ACC112 (cell line): ENCODE data around the gene FERMT2.
A peak's percentile ranks its signal among the peaks of the same experiment; 100 is the strongest.

ENCODE experiments used
- H2AFZ ChIP-seq: fragments of 200-600 bp; sonication (generic); one replicate; pipeline ENCODE4 v1.6.0; 2017; ENCODE audit warnings: antibody characterized with exemption, low read length; ENCODE audit not compliant: unreplicated experiment
- H3K27ac ChIP-seq: fragments of 200-600 bp; sonication (generic); 2 replicates; pipeline ENCODE4 v1.5.1; 2014; ENCODE audit warnings: low read depth, mild to moderate bottlenecking, antibody characterized with exemption, low read length, moderate library complexity
- H3K27me3 ChIP-seq: fragments of 200-600 bp; sonication (generic); 2 replicates; pipeline ENCODE4 v1.6.1; 2014; ENCODE audit warnings: mild to moderate bottlenecking, antibody characterized with exemption, low read length, moderate library complexity, mixed read lengths; ENCODE audit not compliant: insufficient read depth
- H3K36me3 ChIP-seq: fragments of 200-600 bp; sonication (generic); 2 replicates; pipeline ENCODE4 v1.6.1; 2016; ENCODE audit warnings: mild to moderate bottlenecking, antibody characterized with exemption, low read length, moderate library complexity, mixed read lengths; ENCODE audit not compliant: insufficient read depth
- H3K4me1 ChIP-seq: fragments of 200-600 bp; sonication (generic); one replicate; pipeline ENCODE4 v1.6.1; 2016; ENCODE audit warnings: low read length, mixed read lengths; ENCODE audit not compliant: insufficient read depth, unreplicated experiment, control insufficient read depth
- H3K4me3 ChIP-seq: fragments of 200-600 bp; sonication (generic); 2 replicates; pipeline ENCODE4 v1.5.1; 2014; ENCODE audit warnings: mild to moderate bottlenecking, low read depth, low read length
- H3K79me2 ChIP-seq: fragments of 200-600 bp; sonication (generic); one replicate; pipeline ENCODE4 v1.6.0; 2016; ENCODE audit warnings: low read length; ENCODE audit not compliant: control insufficient read depth, unreplicated experiment, insufficient read depth

FERMT2 gene

DNA sequence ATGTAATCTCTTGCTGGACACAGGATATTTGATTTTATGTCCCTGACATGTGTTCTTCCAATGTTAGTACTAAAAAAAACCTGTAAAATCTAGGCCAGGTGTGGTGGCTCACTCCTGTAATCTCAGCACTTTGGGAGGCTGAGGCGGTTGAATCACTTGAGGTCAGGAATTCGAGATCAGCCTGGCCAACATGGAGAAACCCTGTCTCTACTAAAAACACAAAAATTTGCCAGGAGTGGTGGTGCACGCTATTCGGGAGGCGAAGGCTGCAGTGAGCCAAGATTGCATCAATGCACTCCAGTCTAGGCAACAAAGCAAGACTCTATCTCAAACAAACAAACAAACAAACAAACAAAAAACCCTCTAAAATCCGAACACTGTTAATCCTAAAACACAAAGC, 68.0 kb downstream of the FERMT2 start:
- H3K36me3 ChIP-seq: peaks cover 37% of the 10 kb centered on the region; the same call in 1 of the 2 replicates
- peaks cover 55% of the 10 kb centered on the region for H3K4me1 ChIP-seq
- H3K79me2 ChIP-seq: peaks cover 53% of the 10 kb centered on the region
- H2AFZ ChIP-seq: no peak overlapping the region
- no peak overlapping the region for H3K27ac ChIP-seq
- H3K4me3 ChIP-seq: no peak overlapping the region
- no peaks in the 10 kb centered on the region for H3K27me3 ChIP-seq

DNA sequence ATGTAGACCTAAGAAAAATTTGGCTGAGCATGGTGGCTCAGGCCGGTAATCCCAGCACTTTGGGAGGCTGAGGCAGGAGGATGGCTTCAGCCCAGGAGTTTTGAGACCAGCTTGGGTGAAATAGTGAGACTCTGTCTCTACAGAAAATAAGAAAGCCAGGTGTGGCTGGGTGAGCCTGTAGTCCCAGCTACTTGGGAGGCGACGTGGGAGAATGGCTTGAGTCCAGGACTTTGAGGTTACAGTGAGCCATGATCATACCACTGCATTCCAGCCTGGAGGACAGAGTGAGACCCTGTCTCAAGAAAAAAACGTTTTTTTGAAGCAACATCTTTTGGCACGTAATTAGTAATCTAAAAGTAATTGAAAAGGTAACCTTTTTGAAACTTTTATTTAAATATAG, 70.9 kb downstream of the FERMT2 start:
- H3K79me2 ChIP-seq: peaks cover 43% of the 10 kb centered on the region
- H3K4me3 ChIP-seq: no peak overlapping the region
- peak overlapping the region; percentile 89 for H3K27ac ChIP-seq
- peaks cover 76% of the 10 kb centered on the region for H3K4me1 ChIP-seq
- H3K36me3 ChIP-seq: peaks cover 49% of the 10 kb centered on the region
- H3K27me3 ChIP-seq: no peaks in the 10 kb centered on the region
- H2AFZ ChIP-seq: no peak overlapping the region

DNA sequence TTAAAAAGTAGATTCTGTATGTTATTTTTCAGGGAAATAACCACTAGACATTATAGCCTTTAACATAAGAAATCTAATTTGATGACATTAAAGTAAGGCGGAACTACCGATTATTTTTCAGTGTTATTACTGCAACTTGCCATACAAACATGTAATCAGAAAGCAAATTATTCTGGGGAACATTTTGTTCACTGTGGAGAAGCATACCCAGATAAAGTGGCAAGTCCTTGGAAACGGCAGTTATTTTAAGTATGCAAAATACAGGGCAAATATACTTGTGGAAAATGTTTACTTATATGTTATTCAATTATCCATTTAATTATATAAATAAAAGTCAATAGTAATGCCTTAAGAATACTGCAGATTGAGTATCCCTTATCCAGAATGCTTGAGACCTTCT, 71.9 kb downstream of the FERMT2 start:
- peaks cover 83% of the 10 kb centered on the region for H3K4me1 ChIP-seq
- peaks cover 41% of the 10 kb centered on the region for H3K79me2 ChIP-seq
- H3K36me3 ChIP-seq: peaks cover 55% of the 10 kb centered on the region
- H3K27me3 ChIP-seq: no peaks in the 10 kb centered on the region
- no peak overlapping the region for H2AFZ ChIP-seq
- peak overlapping the region; percentile 89 for H3K27ac ChIP-seq
- H3K4me3 ChIP-seq: no peak overlapping the region

DNA sequence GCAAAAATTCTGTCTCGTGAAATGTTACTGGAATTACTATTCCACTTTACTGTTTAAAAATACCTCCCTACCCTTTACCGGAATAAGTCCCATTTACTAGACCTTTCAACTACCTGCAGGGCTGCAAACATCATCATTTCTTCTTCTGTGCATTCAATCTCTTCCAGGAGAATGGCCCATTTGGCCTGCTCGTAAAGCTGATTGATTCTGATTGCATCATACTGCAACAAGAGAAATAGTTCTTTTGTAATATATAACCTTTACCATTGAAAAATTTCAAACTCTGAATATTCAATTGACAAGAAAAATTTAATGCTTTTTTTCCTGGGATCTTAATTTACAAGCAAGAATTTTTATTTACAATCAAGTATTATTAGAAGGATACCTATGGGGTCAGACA, 72.4 kb downstream of the FERMT2 start:
- Histone ChIP-seq H3K27ac (peak overlapping the region; percentile 89), H3K4me3 (no peak overlapping the region), H3K4me1 (peaks cover 85% of the 10 kb centered on the region), H3K27me3 (no peaks in the 10 kb centered on the region), H2AFZ (no peak overlapping the region), H3K79me2 (peaks cover 37% of the 10 kb centered on the region), H3K36me3 (peaks cover 52% of the 10 kb centered on the region)

DNA sequence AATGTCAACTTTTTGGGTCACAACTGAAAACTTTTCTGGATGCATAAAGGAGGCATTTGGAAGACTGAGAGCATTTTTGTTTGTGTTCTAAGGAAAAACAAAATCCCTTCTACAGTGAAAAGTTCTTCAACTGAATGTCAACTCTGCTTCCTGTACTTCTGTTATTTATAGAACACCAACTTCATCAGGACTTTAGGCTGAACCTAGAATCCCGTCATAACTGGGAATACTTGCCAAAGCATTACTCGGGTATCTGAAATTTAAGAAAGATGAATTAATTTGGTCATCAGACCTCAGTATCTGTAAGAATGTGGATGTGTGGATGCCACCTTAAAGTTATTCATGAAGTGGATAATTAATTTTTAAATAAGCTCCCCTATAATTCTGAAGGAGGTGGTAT, 73.2 kb downstream of the FERMT2 start:
- Histone ChIP-seq H3K36me3 (peaks cover 61% of the 10 kb centered on the region), H3K79me2 (peaks cover 34% of the 10 kb centered on the region)

DNA sequence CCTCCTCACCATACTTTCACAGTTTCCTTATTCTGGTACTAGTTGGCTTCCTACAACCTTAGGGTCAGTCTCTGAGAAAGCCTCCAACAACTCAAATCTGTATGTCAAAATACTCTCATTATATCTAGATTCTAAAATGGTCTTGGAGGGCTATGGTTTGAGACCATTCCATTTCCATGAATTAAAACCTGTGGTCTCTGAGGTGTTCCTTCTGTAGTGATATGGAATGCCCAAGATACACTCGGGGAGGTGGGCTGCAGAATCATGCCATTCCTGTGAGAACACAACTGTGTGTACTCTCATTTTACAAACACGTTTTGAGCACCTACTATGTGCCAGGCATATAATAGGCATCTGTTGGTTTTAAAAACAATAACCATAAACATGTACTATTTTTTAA, 74.0 kb downstream of the FERMT2 start:
- Histone ChIP-seq H3K4me3 (peak overlapping the region; percentile 24; the same call in 1 of the 2 replicates), H2AFZ (no peak overlapping the region), H3K36me3 (peaks cover 69% of the 10 kb centered on the region), H3K79me2 (peaks cover 27% of the 10 kb centered on the region), H3K27ac (peak overlapping the region; percentile 89), H3K4me1 (peaks cover 86% of the 10 kb centered on the region), H3K27me3 (no peaks in the 10 kb centered on the region)

More for the DNA sequence above, 73.2 kb downstream of the FERMT2 start:
- peak overlapping the region; percentile 89 for H3K27ac ChIP-seq
- H3K27me3 ChIP-seq: no peaks in the 10 kb centered on the region
- no peak overlapping the region for H3K4me3 ChIP-seq
- peaks cover 89% of the 10 kb centered on the region for H3K4me1 ChIP-seq
- no peak overlapping the region for H2AFZ ChIP-seq

DNA sequence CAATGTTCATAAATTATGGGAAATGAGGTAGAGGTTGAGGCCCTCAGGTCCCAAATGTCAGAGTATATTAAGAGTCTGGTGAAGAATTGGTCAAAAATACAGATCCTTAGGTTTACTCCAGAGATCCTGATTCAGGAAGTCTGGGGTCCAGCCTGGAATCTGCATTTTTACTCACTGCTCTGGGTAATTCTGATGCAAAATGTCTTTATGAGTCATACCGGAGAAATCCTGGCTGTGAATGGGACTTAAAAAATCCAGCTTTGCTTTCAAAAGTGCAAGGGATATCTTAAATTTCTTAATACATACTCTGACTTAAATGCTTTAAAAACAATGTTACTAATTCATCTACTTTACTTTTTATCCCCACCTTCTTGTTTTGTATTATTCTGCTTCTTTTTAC, 74.5 kb downstream of the FERMT2 start:
- peaks cover 74% of the 10 kb centered on the region for H3K36me3 ChIP-seq
- H3K4me1 ChIP-seq: peaks cover 81% of the 10 kb centered on the region
- no peak overlapping the region for H2AFZ ChIP-seq
- H3K27me3 ChIP-seq: no peaks in the 10 kb centered on the region
- peak overlapping the region; percentile 40; the same call in 1 of the 2 replicates for H3K4me3 ChIP-seq
- H3K27ac ChIP-seq: peak overlapping the region; percentile 89
- peaks cover 27% of the 10 kb centered on the region for H3K79me2 ChIP-seq

DNA sequence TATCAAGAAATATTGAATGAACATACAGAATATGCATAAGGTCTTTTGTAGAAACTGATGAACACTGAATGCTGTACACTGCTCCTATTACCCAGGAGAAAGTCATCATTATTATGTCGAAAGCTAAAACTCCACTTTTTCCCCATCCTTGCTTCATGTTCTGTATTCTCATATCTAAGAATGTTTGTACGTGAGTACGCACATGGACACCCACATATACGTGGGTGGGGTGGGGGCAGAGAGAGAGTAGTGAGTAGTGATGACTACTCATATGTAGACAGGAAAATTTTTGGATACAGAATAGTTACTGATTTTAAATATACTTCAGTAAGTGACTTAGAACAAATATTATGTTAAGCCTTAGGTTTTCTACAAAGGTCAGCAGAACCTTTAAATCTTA, 75.1 kb downstream of the FERMT2 start:
- Histone ChIP-seq H3K79me2 (peaks cover 25% of the 10 kb centered on the region), H3K4me3 (peak overlapping the region; percentile 40; the same call in 1 of the 2 replicates), H3K4me1 (peaks cover 75% of the 10 kb centered on the region)

DNA sequence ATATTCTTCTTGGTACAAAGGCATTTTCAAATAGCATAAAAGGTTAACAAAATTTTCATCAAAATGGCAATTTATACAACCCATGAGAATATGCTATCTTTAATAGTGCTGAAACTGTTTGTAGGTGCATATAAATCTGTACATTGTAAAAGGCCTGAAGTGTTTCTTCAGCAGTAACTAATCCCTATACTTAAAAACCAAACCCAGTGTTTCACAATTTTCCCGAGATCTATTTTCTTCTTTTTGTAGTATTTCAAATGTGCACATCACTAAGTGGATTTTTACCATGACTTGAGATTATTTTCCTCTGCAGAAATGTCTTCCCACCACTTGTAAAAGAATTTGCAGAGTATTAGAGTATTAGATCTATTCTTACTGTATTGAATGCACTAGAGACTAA, 76.5 kb downstream of the FERMT2 start:
- peak overlapping the region; percentile 89 for H3K27ac ChIP-seq
- H3K4me3 ChIP-seq: no peak overlapping the region
- H3K36me3 ChIP-seq: peaks cover 70% of the 10 kb centered on the region
- H3K27me3 ChIP-seq: no peaks in the 10 kb centered on the region
- H3K4me1 ChIP-seq: peaks cover 65% of the 10 kb centered on the region
- no peak overlapping the region for H2AFZ ChIP-seq
- peaks cover 22% of the 10 kb centered on the region for H3K79me2 ChIP-seq

More for the DNA sequence above, 75.1 kb downstream of the FERMT2 start:
- Histone ChIP-seq H3K36me3 (peaks cover 74% of the 10 kb centered on the region), H3K27ac (peak overlapping the region; percentile 89), H3K27me3 (no peaks in the 10 kb centered on the region), H2AFZ (no peak overlapping the region)

DNA sequence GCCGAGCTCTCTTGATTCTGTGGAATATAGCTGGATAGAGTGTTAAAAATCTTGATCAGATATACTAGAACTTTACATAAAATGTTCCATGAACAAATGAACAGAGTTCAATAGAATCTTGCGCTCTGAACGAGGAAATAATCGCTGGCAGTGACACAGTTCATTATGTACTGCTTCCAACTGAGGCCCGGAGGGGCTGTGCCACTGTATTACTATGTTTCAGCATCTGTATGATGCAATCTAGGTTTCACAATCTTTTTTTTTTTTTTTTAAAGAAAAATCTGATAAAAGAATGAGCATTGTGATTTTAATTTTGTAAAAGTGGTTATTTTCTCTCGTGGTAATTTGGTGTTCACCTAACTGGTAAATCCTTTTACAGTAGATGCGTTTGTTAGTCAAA, 77.2 kb downstream of the FERMT2 start:
- Histone ChIP-seq H3K4me1 (peaks cover 62% of the 10 kb centered on the region), H3K79me2 (peaks cover 22% of the 10 kb centered on the region), H3K27me3 (no peaks in the 10 kb centered on the region), H3K36me3 (peaks cover 73% of the 10 kb centered on the region), H2AFZ (no peak overlapping the region), H3K4me3 (peak overlapping the region; percentile 23; the same call in 1 of the 2 replicates), H3K27ac (peak overlapping the region; percentile 89)

DNA sequence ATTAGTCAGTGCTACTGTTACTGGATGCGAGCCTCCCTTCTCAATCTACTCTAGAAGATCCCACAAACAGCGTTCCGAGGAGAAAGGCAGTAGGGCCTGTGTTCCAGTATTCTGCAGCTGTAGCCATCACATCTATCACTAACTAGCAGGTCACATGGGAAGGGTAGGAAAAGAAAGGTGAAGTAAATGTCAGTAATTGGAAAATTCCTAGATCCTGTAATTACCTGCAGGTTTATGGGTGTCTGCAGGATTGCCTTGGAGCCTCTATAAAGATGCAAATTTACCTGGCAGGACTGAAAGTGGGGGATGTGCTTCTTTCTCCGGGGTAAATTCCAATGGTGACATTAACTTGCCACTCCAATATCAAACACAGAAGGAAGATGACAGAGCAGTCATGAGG, 77.8 kb downstream of the FERMT2 start:
- peaks cover 22% of the 10 kb centered on the region for H3K79me2 ChIP-seq
- peak overlapping the region; percentile 89 for H3K27ac ChIP-seq
- H3K27me3 ChIP-seq: no peaks in the 10 kb centered on the region
- H3K4me3 ChIP-seq: peak overlapping the region; percentile 23; the same call in 1 of the 2 replicates
- peaks cover 73% of the 10 kb centered on the region for H3K36me3 ChIP-seq
- H2AFZ ChIP-seq: no peak overlapping the region
- peaks cover 56% of the 10 kb centered on the region for H3K4me1 ChIP-seq
